Measurements from ENCODE around the gene MMP24OS.

DNA sequence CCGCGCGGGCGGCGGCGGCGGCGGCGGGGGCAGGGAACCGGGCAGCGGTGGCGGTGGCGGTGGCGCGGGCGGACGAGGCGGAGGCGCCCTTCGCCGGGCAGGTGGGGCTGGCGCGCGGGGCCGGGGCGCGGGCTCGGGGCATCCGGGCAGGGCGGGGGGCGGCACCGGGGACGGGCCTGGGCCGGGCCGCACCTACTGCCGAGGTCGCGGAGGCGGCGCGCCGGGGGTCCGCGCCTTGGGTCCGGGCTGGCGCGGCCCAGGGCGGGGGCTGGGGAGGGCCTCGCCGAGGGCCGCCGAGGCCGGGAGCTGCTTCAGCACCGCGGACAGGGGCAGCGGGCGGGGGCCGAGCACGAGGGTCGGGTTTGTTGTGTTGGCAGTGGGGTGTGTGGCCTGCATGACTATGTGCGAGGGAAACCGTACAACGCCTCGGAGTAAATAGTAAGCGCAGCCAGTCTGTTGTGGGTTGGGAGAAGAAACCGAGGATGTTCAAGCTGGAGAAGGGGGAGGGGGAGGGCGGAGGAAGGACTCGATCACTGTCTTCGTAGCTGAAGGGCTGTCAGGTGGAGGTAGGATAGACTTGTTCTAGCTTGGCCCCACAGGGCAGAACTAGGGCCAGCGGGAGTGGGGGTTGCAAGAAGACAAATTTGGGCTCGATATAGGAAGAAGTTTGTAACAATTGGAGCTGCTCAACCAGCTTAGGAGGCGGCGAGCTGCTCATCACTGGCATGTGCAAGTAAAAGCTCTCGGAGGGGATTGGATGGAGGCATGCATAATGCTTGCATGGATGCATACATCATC, 50.8 kb downstream of the MMP24OS start:
- TF ChIP-seq, protein P1, sequence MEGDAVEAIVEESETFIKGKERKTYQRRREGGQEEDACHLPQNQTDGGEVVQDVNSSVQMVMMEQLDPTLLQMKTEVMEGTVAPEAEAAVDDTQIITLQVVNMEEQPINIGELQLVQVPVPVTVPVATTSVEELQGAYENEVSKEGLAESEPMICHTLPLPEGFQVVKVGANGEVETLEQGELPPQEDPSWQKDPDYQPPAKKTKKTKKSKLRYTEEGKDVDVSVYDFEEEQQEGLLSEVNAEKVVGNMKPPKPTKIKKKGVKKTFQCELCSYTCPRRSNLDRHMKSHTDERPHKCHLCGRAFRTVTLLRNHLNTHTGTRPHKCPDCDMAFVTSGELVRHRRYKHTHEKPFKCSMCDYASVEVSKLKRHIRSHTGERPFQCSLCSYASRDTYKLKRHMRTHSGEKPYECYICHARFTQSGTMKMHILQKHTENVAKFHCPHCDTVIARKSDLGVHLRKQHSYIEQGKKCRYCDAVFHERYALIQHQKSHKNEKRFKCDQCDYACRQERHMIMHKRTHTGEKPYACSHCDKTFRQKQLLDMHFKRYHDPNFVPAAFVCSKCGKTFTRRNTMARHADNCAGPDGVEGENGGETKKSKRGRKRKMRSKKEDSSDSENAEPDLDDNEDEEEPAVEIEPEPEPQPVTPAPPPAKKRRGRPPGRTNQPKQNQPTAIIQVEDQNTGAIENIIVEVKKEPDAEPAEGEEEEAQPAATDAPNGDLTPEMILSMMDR (conservative IDR thresholded peaks at IDR 0.05 in 1 of 2, IDR thresholded peaks at IDR 0.05 in 1 of 2; ENCODE audit: extremely low read depth in 1 of 2, insufficient read depth in 1 of 2, low read depth in 1 of 2, low read length in 2 of 2) = no peak
- TF ChIP-seq EZH2 (IDR thresholded peaks at IDR 0.05; ENCODE audit: borderline replicate concordance, low read length) = no peak

Data from mammary epithelial cell (primary cell).